Measurements from ENCODE around the gene TCF4.

TCF4 gene

DNA sequence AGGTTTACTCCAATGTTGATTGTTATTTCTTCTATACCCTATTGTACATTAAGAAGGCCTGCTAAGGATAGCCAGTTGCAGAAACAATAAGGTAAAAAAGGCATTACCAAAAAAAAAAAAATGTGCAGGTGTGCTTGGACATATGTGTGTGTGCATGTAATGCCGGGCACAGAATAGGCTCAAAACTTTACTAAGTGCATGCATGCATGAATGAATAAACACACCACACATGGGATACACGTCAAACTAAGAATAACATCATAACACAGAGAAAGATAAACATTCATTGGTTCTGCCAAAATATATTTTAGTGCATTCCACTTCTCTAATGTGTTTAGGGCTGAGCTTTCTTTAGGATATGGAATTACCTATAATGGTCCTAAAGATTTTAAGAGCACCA, 298.2 kb downstream of the TCF4 start:
- DNase-seq (ENCODE audit: low spot score) = no peak

DNA sequence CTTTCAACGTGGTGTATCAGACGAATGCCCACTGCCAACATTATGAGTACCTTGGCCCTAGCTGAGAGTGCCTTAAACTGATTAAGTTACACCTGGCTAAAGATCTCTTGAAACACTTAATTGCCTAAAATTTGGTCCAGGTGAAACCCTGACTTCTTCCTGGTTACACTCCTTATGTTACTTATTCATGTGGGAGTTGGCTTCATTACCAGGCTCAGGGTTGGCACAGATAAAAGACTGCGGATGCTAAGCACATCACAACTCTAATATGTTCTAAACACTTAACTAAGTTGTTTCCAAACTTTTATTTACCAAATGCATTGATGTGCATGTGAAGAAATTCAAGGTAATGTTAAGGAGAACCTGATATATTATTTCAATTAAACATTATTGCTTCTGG, 298.9 kb downstream of the TCF4 start:
- DNase-seq (ENCODE audit: low spot score) = no peak

DNA sequence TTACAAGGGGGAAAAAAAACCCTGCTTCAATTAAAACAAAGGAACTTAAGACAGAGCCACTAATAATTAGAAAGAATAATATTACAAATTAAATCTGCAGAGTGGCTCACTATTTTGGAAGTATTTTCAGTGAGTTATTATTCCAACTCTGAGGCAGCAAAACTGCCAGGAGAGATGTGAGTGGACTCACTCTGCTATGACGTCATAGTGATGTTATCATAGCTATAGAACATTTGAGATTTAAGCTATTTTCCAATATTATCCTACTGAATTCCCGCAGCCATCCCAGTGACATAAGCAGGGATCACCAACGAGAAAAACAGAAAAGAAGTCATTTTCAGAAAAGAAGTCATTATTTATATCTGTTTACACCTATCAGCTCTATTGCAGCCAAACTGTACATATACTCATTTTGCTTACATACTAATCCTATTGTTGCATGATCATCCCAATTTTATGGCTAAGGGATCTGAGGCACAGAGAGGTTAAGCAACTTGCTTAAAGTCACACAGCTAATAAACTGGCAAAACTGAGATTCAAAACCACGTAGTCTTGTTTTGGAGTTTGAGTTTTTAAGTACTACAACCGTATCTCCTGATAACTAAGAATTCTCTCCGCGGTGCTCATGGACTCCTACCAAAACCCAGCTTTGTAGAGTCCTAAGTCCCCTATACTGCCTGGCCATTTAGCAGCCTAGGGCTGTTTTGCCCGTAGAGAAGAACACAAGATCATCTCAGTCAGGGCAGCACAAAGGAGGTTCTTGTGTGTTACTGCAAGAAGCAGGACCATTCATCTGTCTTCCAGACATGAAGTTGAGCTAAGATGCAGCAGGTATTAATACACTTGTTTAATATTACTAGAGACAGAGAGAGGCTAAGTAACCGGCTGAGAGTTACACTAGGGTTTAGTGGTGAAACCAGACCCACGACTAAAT, 299.8 kb downstream of the TCF4 start:
- DNase-seq (ENCODE audit: low spot score) = no peak

DNA sequence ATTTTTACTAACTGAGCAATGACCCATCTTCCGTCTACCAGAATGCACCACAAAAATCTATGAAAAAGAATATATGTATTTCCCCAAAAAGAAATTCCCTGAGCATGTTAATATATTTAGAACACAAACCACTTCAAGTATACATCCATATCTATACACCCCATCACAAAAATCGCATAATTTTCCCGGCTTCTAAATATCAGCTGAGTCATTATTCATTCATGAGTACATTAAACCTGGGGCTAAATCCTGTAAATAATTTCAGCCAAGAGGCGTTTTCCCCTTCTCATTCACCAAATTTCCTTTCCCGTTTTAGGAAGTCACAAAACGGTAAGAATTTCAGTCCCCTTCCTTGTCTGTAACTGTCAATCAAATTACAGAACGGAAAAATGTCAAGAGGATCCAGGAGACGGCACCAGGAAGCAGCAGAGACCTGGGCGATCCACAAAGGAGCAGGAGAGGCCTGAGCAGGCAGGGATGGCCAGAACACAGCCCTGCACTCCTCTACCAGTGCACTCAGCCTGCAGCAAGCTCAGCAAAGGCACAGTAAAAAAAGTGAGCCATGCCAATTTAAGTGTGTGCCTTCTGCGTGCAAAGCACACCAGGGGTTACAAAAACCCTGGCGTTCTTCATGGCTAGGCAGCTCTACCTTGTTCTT, 300.7 kb downstream of the TCF4 start:
- no peak for DNase-seq (ENCODE audit: low spot score)

DNA sequence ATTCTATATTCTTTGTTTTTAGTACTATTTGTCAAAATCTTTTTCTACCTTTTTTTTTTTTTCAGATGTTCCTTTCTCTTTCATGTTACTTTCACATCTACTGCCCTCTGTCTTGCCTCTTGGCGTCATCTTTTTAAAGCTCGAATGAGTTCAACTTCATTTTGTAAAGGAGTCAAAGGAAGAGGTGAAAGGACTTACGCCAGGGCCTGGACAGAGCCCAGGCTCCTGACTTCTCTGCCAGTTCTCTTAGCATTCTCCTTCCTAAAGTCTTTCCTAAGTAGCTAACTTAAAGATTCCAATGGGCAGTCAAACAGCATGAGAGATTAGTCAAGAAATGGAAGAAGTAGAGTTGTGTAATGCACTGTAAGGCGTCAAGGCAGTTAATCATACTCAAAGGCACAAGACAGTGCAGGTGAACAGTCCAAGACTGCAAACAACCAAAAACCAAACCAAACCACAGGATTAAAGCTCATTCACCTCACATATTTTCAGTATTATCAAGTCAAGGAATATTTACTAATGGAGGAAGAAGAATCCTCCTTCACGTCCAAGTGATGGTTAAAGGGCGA, 301.7 kb downstream of the TCF4 start:
- DNase-seq (ENCODE audit: low spot score) = no peak

DNA sequence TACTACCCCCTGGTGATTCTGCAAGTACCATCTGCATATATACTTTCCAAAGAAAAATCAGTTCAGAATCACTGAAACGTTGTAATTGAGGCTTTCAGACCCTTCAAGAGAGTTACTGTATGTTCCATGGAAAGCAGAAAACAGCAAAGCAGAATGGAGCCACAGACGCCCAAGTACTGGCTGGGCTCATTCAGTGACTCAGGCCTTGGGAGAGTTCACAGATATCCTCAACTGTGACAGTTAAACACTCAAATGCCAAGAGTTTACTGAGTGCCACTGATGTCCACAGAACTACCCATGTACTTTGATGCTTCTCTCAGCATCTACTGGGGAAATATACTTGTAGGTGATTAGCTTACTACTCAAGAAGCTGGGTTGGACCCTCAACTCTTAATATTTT, 303.4 kb downstream of the TCF4 start:
- DNase-seq (ENCODE audit: low spot score) = no peak

DNA sequence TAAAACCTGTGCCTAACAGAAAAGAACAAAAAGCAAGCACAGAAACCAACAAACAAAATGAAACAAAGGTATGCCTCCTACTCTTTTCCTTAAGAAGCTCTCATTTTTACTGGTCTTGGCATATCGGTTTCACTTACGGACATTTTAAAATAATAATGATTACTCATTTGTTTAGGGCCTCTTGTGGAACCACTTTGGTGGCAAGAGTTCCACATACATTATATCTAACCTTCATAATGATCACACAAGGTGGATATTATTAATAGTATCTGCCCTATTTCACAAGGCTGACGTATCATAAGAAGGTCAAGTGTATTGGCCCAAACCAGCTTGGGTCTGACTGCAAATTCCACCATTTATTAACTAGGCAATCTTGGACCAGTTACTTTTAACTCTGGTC, 304.7 kb downstream of the TCF4 start:
- DNase-seq (ENCODE audit: low spot score) = no peak

DNA sequence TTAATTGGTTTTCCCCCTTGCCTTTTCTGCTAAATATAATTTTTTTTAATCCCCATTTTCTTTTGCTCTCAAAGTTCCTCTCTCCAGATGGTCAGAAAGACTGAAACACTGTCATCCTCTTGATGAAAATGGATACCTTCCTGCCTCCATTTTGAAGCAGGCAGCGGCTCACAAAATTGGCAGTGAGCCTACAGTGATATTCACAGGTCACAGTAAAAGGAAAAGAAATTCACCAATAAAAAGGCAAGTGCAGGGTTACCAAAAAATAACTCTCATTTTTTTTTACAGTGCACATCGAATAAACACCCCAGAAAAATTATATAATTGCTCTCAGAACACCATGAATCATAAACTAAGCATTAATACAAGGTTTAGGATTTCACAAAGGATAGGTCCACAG, 307.5 kb downstream of the TCF4 start:
- no peak for DNase-seq (ENCODE audit: low spot score)

DNA sequence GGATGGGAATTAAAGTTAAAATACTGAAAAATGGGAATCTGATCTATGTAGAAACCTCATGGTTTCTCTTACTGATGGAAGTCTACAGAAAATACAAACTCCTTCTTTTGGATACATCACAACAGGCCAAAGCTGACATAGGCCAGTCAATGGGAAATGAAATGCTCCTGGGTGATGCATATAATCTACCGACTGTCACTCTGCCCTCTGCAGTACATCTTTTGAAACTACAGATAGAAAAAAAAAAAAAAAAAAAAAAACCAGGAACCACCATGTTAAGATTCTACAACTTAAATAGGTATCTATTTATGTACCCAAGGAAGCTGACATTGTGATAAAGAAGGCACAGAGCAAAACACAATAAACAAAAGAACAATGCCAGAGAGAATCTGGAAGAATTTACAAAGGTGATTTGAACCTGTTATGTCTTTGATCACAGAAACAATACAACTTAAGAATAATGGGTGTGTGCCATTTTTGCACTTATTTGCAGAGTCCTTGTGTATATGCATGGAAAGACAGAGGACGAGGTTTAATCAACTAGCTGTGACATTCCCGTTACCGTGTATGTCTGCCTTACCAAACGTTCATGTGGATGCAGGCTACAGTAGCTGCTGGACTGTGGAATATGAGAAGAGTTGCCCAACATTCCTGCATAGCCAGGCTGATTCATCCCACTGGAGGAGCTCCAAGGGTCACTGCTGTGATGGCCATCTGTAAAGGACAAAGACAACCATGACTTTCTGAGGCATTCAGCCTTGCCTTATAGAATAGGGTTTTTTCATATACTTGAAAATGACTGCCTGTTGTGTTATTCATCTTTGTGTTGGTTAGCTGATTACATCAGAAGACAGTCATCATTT, 312.7 kb downstream of the TCF4 start:
- DNase-seq (ENCODE audit: low spot score) = no peak

DNA sequence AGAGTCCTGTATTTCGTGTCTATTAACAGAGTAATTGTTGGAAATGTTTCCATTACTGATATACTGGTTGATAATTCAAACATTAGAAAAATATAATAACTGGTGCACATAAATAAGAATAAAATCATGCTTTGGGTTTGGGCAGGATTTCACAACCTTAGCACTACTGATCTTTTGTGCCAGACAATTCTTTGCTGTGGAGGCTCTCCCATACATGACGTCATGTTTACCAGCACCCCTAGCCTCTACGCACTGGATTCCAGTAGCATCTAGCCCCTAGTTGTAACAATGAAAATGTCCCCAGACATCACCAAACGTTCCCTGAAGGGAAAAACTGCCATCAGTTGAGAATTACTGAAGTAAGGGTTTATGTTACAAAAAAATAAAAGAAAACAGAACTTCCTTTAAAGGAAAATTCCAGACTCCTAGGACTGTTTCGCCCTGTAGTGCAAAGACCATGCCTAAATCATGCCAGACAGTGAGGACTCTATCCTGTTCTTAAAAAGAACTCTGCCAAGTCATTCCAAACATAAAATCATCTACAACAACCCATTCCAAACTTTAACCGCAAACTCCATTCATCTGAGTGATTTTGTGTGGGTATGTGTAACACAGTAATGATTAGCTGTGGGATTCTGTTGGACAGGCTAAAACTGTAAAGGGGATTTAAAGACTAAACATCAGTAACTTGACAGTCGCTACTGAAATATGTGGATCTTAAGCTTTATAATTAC, 315.3 kb downstream of the TCF4 start:
- no peak for DNase-seq (ENCODE audit: low spot score)

DNA sequence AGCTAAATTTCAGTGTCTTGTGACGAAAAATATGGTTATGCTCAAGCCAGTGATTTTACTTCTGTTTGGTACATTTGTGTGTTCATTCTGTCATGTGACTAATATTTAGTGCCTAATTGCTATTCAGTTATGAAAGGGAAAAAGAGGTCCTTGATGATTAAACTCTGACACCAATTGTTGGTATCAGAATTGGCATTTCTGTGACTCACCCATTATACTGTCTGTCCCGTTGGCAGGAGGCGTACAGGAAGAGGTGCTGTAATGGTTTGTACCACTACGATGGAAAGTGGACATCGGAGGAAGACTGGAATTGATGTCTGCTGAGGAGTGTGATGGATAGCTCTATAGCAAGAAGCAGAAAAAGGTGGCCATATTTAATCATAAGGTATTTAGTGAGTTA, 318.4 kb downstream of the TCF4 start:
- DNase-seq (ENCODE audit: low spot score) = peak; percentile 73

DNA sequence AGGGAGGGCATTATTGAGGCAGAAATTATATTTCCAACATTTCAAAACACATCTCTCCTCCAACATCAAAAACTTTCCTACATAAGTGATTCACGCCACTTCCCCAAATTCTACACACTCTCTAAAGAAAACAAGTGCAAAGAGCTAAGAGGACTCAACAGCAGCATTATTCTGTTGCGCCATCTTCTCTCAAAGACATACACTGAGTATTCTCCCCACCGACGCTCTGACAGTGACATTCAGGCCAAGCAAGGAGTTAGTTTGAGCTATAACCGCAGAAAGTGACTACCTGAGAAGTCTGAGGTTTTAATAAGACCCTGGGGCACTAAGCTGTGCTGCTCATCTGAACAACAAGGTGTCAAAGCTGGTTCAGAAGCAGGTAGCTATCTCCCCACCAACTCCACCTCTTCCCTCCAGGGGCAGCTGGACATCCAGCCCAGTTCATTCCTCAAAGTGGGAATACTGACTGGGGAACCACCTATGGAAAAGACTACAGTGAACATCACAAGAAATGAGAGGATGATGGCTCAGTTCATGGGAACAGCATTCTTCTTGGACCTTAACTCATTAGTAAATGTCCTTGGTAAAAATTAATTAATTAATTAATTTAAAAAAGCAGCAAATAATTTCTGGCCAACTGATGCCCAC, 319.2 kb downstream of the TCF4 start:
- DNase-seq (ENCODE audit: low spot score) = no peak

DNA sequence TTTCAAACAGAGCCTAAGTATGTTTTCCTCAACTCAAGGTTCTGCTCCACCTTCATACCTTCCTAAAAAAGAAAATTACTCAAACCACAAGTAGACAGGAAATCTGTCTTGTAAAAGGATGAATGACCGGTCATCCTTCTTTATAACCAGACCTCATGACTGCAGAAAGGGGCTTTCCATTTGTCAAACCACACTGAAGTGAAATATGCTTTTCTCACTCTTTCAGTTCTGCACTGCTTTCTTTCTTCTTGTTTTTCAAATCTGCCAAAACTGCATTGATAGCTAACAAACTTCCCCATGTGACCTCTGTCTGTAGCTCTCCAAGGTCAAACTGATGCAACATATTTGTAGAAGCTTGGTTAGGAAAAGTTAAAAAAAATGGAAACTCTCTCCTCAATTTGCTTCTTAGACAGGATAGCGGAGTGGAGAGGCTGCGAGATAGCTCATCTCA, 319.8 kb downstream of the TCF4 start:
- DNase-seq (ENCODE audit: low spot score) = no peak

DNA sequence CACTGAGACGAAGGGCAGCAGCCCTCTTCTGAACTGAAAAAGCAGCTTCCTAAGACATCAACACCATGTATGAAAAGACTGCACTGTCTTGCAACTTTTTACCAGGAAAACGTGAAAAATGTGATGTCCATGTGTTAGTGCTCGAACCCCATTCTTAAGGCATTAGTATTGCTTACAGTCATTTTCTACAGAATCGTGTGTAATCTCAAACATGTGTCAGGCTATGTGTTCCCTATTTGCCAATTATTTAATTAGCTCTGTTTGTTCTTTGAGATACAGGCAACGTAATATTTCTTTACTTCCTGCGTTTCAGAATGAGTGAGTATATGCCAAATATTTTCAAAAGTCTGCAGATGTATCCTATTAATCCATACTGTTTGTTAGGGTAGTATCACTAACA, 321.0 kb downstream of the TCF4 start:
- no peak for DNase-seq (ENCODE audit: low spot score)

DNA sequence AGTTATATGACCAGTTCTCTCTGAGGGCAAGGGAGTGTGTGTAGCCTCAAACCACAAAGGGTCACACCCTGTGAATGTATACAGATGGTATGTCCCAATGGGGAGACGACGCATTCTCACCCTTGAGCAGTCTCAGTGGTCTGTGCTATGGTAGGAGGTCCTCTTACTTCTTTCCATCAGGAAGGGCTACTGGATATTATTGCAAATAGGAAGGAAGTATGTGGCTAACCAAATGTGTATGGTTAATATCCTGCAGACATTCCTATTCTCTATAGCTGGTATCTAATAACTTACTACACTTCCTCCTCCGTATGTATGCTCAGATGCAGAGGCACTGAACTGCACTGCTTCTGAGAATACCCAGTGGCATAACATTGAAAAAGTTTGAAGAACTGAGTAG, 322.0 kb downstream of the TCF4 start:
- peak; percentile 75 for DNase-seq (ENCODE audit: low spot score)

DNA sequence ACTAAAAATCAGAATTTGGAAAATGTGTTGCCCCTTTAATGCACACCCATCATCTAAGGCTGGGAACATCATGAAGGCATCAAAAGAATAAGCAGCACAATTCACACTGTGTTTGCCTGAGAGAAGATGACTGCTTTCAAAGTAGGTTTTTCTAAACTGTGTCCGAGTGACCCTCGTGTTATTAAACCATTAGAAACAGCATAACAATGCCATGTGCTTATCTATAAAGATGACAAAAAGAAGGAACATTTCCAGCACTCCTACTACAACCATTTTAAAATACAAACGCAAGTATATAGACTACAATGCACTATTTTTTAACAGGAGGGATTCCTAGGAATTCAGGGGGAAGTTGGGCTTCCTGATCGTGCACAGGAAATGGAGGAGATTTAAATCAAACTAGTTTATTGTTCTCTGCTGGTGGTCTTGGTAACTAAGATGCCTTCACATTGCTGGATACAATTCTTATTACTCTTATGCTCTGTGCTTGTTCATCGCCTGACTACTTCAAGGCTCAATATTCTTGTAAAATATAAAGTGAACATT, 322.8 kb downstream of the TCF4 start:
- DNase-seq (ENCODE audit: low spot score) = peak; percentile 48

DNA sequence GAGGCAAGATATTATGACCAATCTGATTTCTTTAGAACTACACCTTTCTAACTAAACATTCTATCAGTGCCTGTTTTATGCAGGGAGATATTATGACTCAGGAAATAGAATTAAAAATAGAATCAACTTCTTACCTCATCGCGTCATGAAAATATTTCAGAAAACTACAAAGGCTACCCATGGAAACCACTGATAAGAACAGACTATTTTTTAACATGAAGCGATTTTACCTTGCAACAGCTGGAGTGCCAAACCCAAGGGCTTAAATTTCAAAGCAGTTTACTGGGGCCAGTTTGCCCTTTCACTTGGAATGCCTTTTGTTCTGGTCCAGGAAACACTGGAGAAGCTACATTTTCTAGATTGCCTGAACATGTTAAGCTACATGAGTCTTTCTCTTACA, 323.9 kb downstream of the TCF4 start:
- peak; percentile 44 for DNase-seq (ENCODE audit: low spot score)

DNA sequence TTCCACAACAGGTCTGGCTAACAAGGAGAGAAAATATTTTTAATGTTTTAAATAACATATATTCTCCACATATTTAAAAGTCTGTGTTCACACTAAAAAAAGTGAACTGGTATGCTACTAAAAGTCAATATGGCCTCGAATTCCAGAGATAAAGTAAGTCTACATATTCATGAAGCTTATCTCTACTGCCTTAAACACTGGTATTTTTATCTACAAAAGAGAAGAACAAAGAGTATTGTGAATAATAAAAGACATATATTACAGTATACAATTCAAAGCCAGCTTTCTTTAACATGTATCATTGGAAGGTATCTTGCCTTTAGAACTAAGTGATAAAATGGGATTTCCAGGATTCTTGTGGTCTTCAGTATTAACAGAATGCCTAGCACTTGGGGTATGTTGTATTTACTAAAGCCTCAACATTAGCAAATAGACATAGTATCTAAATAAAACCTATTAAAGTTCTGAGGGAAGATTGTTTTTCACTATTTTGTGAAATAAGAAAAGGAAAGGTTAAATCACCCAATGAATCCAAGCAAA, 325.9 kb downstream of the TCF4 start:
- no peak for DNase-seq (ENCODE audit: low spot score)

DNA sequence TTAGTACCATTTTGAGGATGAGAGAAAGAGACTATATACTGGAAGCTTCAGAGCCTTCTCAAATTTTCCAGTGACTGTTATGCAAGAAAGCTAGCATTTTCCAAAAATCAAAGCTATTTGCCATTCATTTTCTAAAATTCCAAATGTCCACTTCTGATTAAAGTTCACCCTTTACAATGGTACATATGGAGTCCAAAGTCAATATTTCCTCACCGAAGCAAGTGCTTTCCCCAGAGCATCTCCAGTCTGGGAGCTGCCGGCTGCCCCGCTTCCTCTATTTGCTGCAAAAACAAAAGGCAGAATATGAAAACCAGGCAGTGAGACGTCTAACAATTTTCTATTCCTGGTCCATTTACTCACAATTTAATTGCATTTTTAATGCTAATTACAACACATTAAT, 326.7 kb downstream of the TCF4 start:
- DNase-seq (ENCODE audit: low spot score) = no peak

DNA sequence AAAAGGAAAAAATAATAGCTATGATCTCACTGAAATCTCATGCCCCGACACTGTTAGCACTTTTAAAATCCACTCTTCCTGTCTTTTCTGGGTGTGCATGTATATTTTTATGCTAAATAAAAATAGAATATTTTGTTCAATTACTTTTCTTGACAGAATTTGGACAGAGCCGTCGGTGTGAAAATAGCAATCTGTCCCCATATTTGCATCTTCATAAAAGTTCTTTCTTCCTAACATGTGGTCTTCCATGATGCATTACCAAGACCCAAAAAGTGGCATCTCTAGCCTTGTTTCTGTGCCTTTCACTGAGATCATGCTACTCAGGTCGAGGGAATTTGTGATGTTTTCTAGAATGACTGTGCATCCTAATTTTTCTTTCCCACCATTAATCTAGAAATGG, 329.9 kb downstream of the TCF4 start:
- no peak for DNase-seq (ENCODE audit: low spot score)

DNA sequence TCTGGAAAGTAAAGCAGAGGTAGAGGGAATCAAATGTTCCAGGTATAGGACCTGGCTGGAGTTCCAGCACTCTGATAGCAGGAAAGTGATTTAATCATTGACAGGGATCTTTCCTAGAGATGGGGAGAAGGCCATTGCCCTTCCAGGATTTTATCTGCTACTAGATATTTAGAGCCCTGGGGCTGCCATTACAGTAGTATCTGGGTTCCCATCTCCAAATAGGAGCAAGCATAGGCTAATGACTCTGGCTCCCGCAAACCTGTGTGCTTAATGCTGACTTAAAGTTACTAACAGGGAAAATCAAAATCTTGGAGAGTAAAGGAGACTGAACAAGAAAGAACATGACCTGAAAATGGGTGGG, 331.1 kb downstream of the TCF4 start:
- DNase-seq (ENCODE audit: low spot score) = no peak
